Hematopoietic multipotent progenitor cell treated with erythropoietin and hydrocortisone succinate and interleukin-3 and kit ligand, for 8 days (in vitro differentiated cells): Measurements from ENCODE around the gene RPUSD4.

Source experiments
- DNase-seq: peaks from one replicate; pipeline ENCODE4 v3.0.0-alpha.2; 2015

RPUSD4 gene

GRCh38 chr11:126155402-126156187 is 55.9 kb downstream of the RPUSD4 start:
- no peak for DNase-seq

- no peak for DNase-seq
Measured at GRCh38 chr11:126154691-126155090, 56.8 kb downstream of the RPUSD4 start.

GRCh38 chr11:126153972-126154371 is 57.5 kb downstream of the RPUSD4 start:
- DNase-seq = no peak

GRCh38 chr11:126153006-126153405 is 58.4 kb downstream of the RPUSD4 start:
- no peak for DNase-seq

GRCh38 chr11:126152586-126152985 is 58.9 kb downstream of the RPUSD4 start:
- no peak for DNase-seq

GRCh38 chr11:126152152-126152551 is 59.3 kb downstream of the RPUSD4 start:
- no peak for DNase-seq
